HepG2 (cell line): ENCODE measurements around the gene PRSS12. TPM values are rescaled to one million over a fixed set of nuclear protein-coding genes. Genes with fewer than 3 reads are reported as not detected.

Source experiments
- ATAC-seq: fragments of 200-7000 bp; cut with Tn5 transposase; 3 replicates; pipeline ENCODE4 v1.9.1; 2020; ENCODE audit warnings: mild to moderate bottlenecking, moderate library complexity
- BruUV-seq: library from RNA; stranded (reverse); fragments of 400-500 nt; replicated peaks from 2 replicates; lab custom pipeline; 2021; lab: Mats Ljungman, UMichigan
- CTCF ChIA-PET: fragments of 300-600 bp; formaldehyde crosslinking; extraction: SDS; loops from one replicate; lab custom pipeline; 2021; ENCODE audit warnings: low total read pairs, inconsistent platforms, low intra/inter-chr PET ratio; lab: Yijun Ruan, JAX
- POLR2A ChIA-PET: fragments of 350-600 bp; sonication (Branson Sonifier 250); formaldehyde crosslinking; loops from one replicate; lab custom pipeline; 2020; ENCODE audit warnings: antibody characterized with exemption, inconsistent platforms; lab: Yijun Ruan, JAX
- DNase-seq: peaks from one replicate; pipeline ENCODE4 v3.0.0-alpha.2; 2015; ENCODE audit warnings: low spot score
- FAIRE-seq: peaks from 3 replicates; lab custom pipeline; 2011; peaks lifted over from hg19 to GRCh38; lab: Jason Lieb, UNC
- H2AFZ ChIP-seq: one replicate; pipeline ENCODE4 v1.6.1; 2011; ENCODE audit warnings: low read length, inconsistent platforms
- H3K27ac ChIP-seq: fragments of 300-600 bp; 3 replicates; pipeline ENCODE4 v1.8.0; 2011; ENCODE audit warnings: mixed run types, mild to moderate bottlenecking, mixed read lengths, low read length, inconsistent platforms; ENCODE audit not compliant: insufficient read depth; ENCODE audit errors: extremely low read length
- H3K27me3 ChIP-seq, 2 experiments: fragments of 200-600 bp in 1 of 2; 2 replicates in 1 of 2; 3 replicates in 1 of 2; pipeline versions ENCODE4 v1.6.0 to v1.8.0; 2011; ENCODE audit warnings: low read length in 2 of 2, mild to moderate bottlenecking in 2 of 2, moderate library complexity in 2 of 2, inconsistent platforms in 1 of 2; ENCODE audit not compliant: insufficient read depth in 2 of 2, control insufficient read depth in 1 of 2
- H3K36me3 ChIP-seq, 2 experiments: fragments of 200-600 bp in 1 of 2; replicated peaks in 1 of 2; 2 replicates in 1 of 2; 3 replicates in 1 of 2; pipeline versions ENCODE4 v1.5.1 to v1.8.0; 2011; ENCODE audit warnings: low read length in 2 of 2, inconsistent platforms in 1 of 2; ENCODE audit not compliant: insufficient read depth in 2 of 2, control insufficient read depth in 1 of 2
- H3K4me1 ChIP-seq: 2 replicates; pipeline ENCODE4 v1.5.1; 2012; ENCODE audit warnings: low read length, inconsistent platforms; ENCODE audit not compliant: insufficient read depth
- H3K4me2 ChIP-seq: 2 replicates; pipeline ENCODE4 v1.6.0; 2011; ENCODE audit warnings: low read depth, low read length, inconsistent platforms
- H3K4me3 ChIP-seq, 3 experiments: fragments of 200-600 bp in 1 of 3; sonication (generic), shearing (Covaris generic) in 1 of 3; replicated peaks in 1 of 3; 2 replicates each; pipeline ENCODE4 v1.5.1; 2011 to 2016; ENCODE audit warnings: low read length in 3 of 3, inconsistent platforms in 2 of 3, low read depth in 2 of 3, mild to moderate bottlenecking in 2 of 3, control low read depth in 1 of 3, mixed read lengths in 1 of 3; ENCODE audit not compliant: insufficient read depth in 1 of 3
- H3K79me2 ChIP-seq: one replicate; pipeline ENCODE4 v1.6.1; 2011; ENCODE audit warnings: low read length, inconsistent platforms; ENCODE audit not compliant: insufficient read depth
- H3K9ac ChIP-seq: 2 replicates; pipeline ENCODE4 v1.6.0; 2011; ENCODE audit warnings: mild to moderate bottlenecking, low read depth, low read length, inconsistent platforms; ENCODE audit not compliant: insufficient read depth
- H3K9me3 ChIP-seq: 2 replicates; pipeline ENCODE4 v1.5.1; 2012; ENCODE audit warnings: mild to moderate bottlenecking, low read length
- H4K20me1 ChIP-seq: 2 replicates; pipeline ENCODE4 v1.6.0; 2011; ENCODE audit warnings: inconsistent platforms, mild to moderate bottlenecking, low read length, moderate library complexity; ENCODE audit not compliant: insufficient read depth
- AGO1 ChIP-seq: fragments of 200-400 bp; formaldehyde crosslinking; IDR thresholded peaks from 2 replicates; pipeline ENCODE4 v1.6.1; 2017; ENCODE audit warnings: mild to moderate bottlenecking, low read depth, low read length, moderate library complexity; ENCODE audit not compliant: poor library complexity, severe bottlenecking
- ARID4A ChIP-seq: sonication (generic); formaldehyde crosslinking; IDR thresholded peaks from 2 replicates; pipeline ENCODE4 v1.5.0; 2020; ENCODE audit warnings: mild to moderate bottlenecking, missing genetic modification reagents, borderline replicate concordance
- ATM ChIP-seq: fragments of 450-650 bp; IDR thresholded peaks from 2 replicates; pipeline ENCODE4 v1.7.1; 2017; ENCODE audit warnings: mild to moderate bottlenecking, borderline replicate concordance
- EEA1 ChIP-seq: sonication (generic); formaldehyde crosslinking; IDR thresholded peaks from 2 replicates; pipeline ENCODE4 v1.5.1; 2020; ENCODE audit warnings: mild to moderate bottlenecking, missing genetic modification reagents, borderline replicate concordance
- IKZF1 ChIP-seq: fragments of 450-650 bp; IDR thresholded peaks from 2 replicates; pipeline ENCODE4 v1.7.1; 2016
- KDM1A ChIP-seq: IDR thresholded peaks from 2 replicates; pipeline ENCODE4 v1.6.1; 2016; ENCODE audit warnings: missing compliant biosample characterization
- MZF1 ChIP-seq: sonication (generic); formaldehyde crosslinking; IDR thresholded peaks from 2 replicates; pipeline ENCODE4 v1.8.1; 2023; ENCODE audit warnings: mild to moderate bottlenecking, missing genetic modification reagents, borderline replicate concordance
- NFRKB ChIP-seq: fragments of 450-650 bp; IDR thresholded peaks from 2 replicates; pipeline ENCODE4 v1.6.1; 2017
- POLR2G ChIP-seq: fragments of 200-400 bp; formaldehyde crosslinking; IDR thresholded peaks from 2 replicates; pipeline ENCODE4 v1.6.1; 2018; ENCODE audit warnings: mild to moderate bottlenecking, low read depth, low read length, moderate library complexity
- TCF12 ChIP-seq, 2 experiments: fragments of 450-650 bp in 1 of 2; sonication (generic) in 1 of 2; formaldehyde crosslinking in 1 of 2; IDR thresholded peaks; 2 replicates each; pipeline versions ENCODE4 v1.6.1 to v1.8.0; 2017 to 2022; ENCODE audit warnings: antibody characterized with exemption in 1 of 2, mild to moderate bottlenecking in 1 of 2, missing genetic modification reagents in 1 of 2, moderate library complexity in 1 of 2
- ZHX2 ChIP-seq, 2 experiments: sonication (generic) in 1 of 2; formaldehyde crosslinking in 1 of 2; IDR thresholded peaks; 2 replicates each; pipeline versions ENCODE4 v1.6.1 to v1.9.0; 2014 to 2022; ENCODE audit warnings: antibody characterized with exemption in 1 of 2, borderline replicate concordance in 1 of 2, inconsistent platforms in 1 of 2, low read depth in 1 of 2, missing genetic modification reagents in 1 of 2
- ZNF24 ChIP-seq: fragments of 450-650 bp; IDR thresholded peaks from 2 replicates; pipeline ENCODE4 v1.6.1; 2017; ENCODE audit warnings: antibody characterized with exemption, mild to moderate bottlenecking
- ZNF562 ChIP-seq: sonication (generic); formaldehyde crosslinking; IDR thresholded peaks from 2 replicates; pipeline ENCODE4 v1.8.0; 2022; ENCODE audit warnings: missing genetic modification reagents, borderline replicate concordance
- ZNF761 ChIP-seq: sonication (generic); formaldehyde crosslinking; conservative IDR thresholded peaks from 2 replicates; pipeline ENCODE4 v1.4.0; 2020; ENCODE audit warnings: mild to moderate bottlenecking, missing genetic modification reagents
- WGBS: methylation state at CpG from one replicate; pipeline ENCODE4 v1.1.6; 2017; ENCODE audit warnings: low lambda C conversion rate; 5-methylcytosine and 5-hydroxymethylcytosine counted together
- in situ Hi-C: cut with HindIII; loops from 2 replicates; pipeline ENCODE4 v1.10.0; 2017; ENCODE audit warnings: low pct_unique_long_range_greater_than_20kb; ENCODE audit not compliant: extremely low pct_ligation_motif_present
- intact Hi-C: fragments of 100-400 bp; cut with micrococcal nuclease; formaldehyde crosslinking; loops from one replicate; pipeline ENCODE4 v1.10.0; 2022; ENCODE audit not compliant: unreplicated experiment
- polyA plus RNA-seq, 8 experiments: library from polyadenylated mRNA; depleted of rRNA in 3 of 8; stranded (reverse) in 7 of 8; unstranded in 1 of 8; fragments of >200 nt; fragmentation: Illumina TruSeq in 4 of 8; extraction: Trizol in 4 of 8; gene quantifications; 2 replicates each; pipeline versions ENCODE4 v1.2.1 to v1.2.3, GENCODE V29; 2011 to 2016; ENCODE audit warnings: low read depth in 4 of 8, missing spikeins in 1 of 8, mixed read lengths in 1 of 8; ENCODE audit not compliant: insufficient read depth in 1 of 8
- total RNA-seq, 5 experiments: library from RNA; depleted of rRNA; stranded (reverse); fragments of >200 nt; fragmentation: Illumina TruSeq; extraction: Trizol; gene quantifications; 2 replicates each; pipeline ENCODE4 v1.2.3, GENCODE V29; 2016; ENCODE audit warnings: low read depth in 1 of 5

The PRSS12 gene
- total and polyA plus RNA-seq, 2 of the 13 experiments (the other 11 are each of a cell fraction or from before 2014, with no cell fraction given) = 0.02 TPM; not detected in 1

- TF ChIP-seq ARID4A (CRISPR knock-in tag) (no peak), POLR2G (no peak), NFRKB (no peak), ZNF24 (no peak)
These were observed 9.3 kb downstream of the PRSS12 start (continued) for GRCh38 chr4:118343501-118343900.

GRCh38 chr4:118340109-118340508 is 12.7 kb downstream of the PRSS12 start:
- in situ Hi-C loops (no loop called here), intact Hi-C loops (no loop called here)
- FAIRE-seq (no peak), ATAC-seq (no peak), DNase-seq (no peak)
- no peak overlapping the region for H3K4me2 ChIP-seq
- no peak overlapping the region for H2AFZ ChIP-seq
- H3K4me1 ChIP-seq = no peaks in the 10 kb centered on the region
- no peak overlapping the region for H3K9ac ChIP-seq
- WGBS = 17% methylated on average over 2 of the region's 2 CpGs
- no TSS peak for BruUV-seq
- CTCF ChIA-PET = no interaction called here
- POLR2A ChIA-PET = no interaction called here
- H3K4me3 ChIP-seq = no peak overlapping the region
- no peaks in the 10 kb centered on the region for H3K36me3 ChIP-seq
- no peak overlapping the region for H3K27ac ChIP-seq
- H3K79me2 ChIP-seq = no peaks in the 10 kb centered on the region
- H4K20me1 ChIP-seq = no peaks in the 10 kb centered on the region
- no peaks in the 10 kb centered on the region for H3K27me3 ChIP-seq
- no peaks in the 10 kb centered on the region for H3K9me3 ChIP-seq
- TF ChIP-seq TCF12 (IDR thresholded peaks at IDR 0.05) (no peak), TCF12 (CRISPR knock-in tag; IDR thresholded peaks at IDR 0.05) (no peak), IKZF1 (no peak), MZF1 (CRISPR knock-in tag) (no peak), ZNF761 (CRISPR knock-in tag) (no peak), KDM1A (CRISPR knock-in tag) (no peak), ZHX2 (IDR thresholded peaks at IDR 0.05; ENCODE audit: low read depth) (no peak), ZHX2 (CRISPR knock-in tag; IDR thresholded peaks at IDR 0.05; ENCODE audit: borderline replicate concordance) (no peak), AGO1 (no peak), ATM (no peak), ZNF562 (no peak), EEA1 (CRISPR knock-in tag) (no peak)
